GM23338 (cell line): ENCODE data around the gene CNTN5. TPM values are rescaled to one million over a fixed set of nuclear protein-coding genes. Genes with fewer than 3 reads are reported as not detected.

Source experiments
- ATAC-seq: fragments of 200-7000 bp; cut with Tn5 transposase; 3 replicates; pipeline ENCODE4 v1.9.1; 2020
- DNase-seq: peaks from one replicate; pipeline ENCODE4 v3.0.0-alpha.2; 2015; ENCODE audit warnings: low spot score
- H2AFZ ChIP-seq: fragments of 200-600 bp; sonication (generic); 2 replicates; pipeline ENCODE4 v1.8.0; 2016; ENCODE audit warnings: antibody characterized with exemption, mild to moderate bottlenecking, moderate library complexity
- H3F3A ChIP-seq: fragments of 200-600 bp; sonication (generic); replicated peaks from 2 replicates; pipeline ENCODE4 v1.8.0; 2017; ENCODE audit warnings: antibody characterized with exemption, mixed run types, low read depth
- H3K27ac ChIP-seq: fragments of 200-600 bp; sonication (generic); 2 replicates; pipeline ENCODE4 v1.6.1; 2016; ENCODE audit warnings: low read depth
- H3K27me3 ChIP-seq: fragments of 200-600 bp; sonication (generic); 2 replicates; pipeline ENCODE4 v1.8.0; 2016; ENCODE audit warnings: mild to moderate bottlenecking, mixed run types, moderate library complexity; ENCODE audit not compliant: insufficient read depth
- H3K36me3 ChIP-seq: fragments of 200-600 bp; sonication (generic); 2 replicates; pipeline ENCODE4 v1.8.0; 2016; ENCODE audit warnings: mild to moderate bottlenecking; ENCODE audit not compliant: insufficient read depth
- H3K4me1 ChIP-seq: fragments of 200-600 bp; sonication (generic); 2 replicates; pipeline ENCODE4 v1.8.0; 2016; ENCODE audit warnings: mild to moderate bottlenecking, moderate library complexity; ENCODE audit not compliant: insufficient read depth
- H3K4me2 ChIP-seq: fragments of 200-600 bp; sonication (generic); 2 replicates; pipeline ENCODE4 v1.7.1; 2017; ENCODE audit warnings: mixed run types
- H3K4me3 ChIP-seq: fragments of 200-600 bp; sonication (generic); 2 replicates; pipeline ENCODE4 v1.6.1; 2016; ENCODE audit warnings: mixed run types
- H3K79me2 ChIP-seq: fragments of 200-600 bp; sonication (generic); replicated peaks from 2 replicates; pipeline ENCODE4 v1.8.0; 2017; ENCODE audit warnings: mild to moderate bottlenecking; ENCODE audit not compliant: insufficient read depth
- H3K9me2 ChIP-seq: fragments of 200-600 bp; sonication (generic); 2 replicates; pipeline ENCODE4 v1.8.0; 2017; ENCODE audit not compliant: insufficient read depth
- H4K20me1 ChIP-seq: fragments of 200-600 bp; sonication (generic); replicated peaks from 2 replicates; pipeline ENCODE4 v1.8.0; 2017; ENCODE audit warnings: mild to moderate bottlenecking; ENCODE audit not compliant: insufficient read depth
- H3K27ac Mint-ChIP-seq: 2 replicates; pipeline ENCODE4 v1.8.0; 2020; ENCODE audit warnings: inconsistent platforms, mild to moderate bottlenecking, moderate library complexity, mixed read lengths
- H3K27me3 Mint-ChIP-seq: 3 replicates; pipeline ENCODE4 v1.8.0; 2022; ENCODE audit warnings: low read depth, mild to moderate bottlenecking, moderate library complexity, mixed read lengths, inconsistent platforms; ENCODE audit not compliant: insufficient read depth, poor library complexity
- H3K36me3 Mint-ChIP-seq: 3 replicates; pipeline ENCODE4 v1.8.0; 2021; ENCODE audit warnings: low read depth, mild to moderate bottlenecking, inconsistent platforms, moderate library complexity, mixed read lengths
- H3K4me1 Mint-ChIP-seq: 3 replicates; pipeline ENCODE4 v1.8.0; 2020; ENCODE audit warnings: mild to moderate bottlenecking, inconsistent platforms, mixed read lengths
- H3K4me3 Mint-ChIP-seq: 3 replicates; pipeline ENCODE4 v1.8.0; 2021; ENCODE audit warnings: moderate library complexity, mild to moderate bottlenecking, inconsistent platforms, mixed read lengths
- H3K9me3 Mint-ChIP-seq: 3 replicates; pipeline ENCODE4 v1.8.0; 2020; ENCODE audit warnings: moderate library complexity, mild to moderate bottlenecking, inconsistent platforms, mixed read lengths
- CREB1 ChIP-seq: fragments of 250-450 bp; sonication (Bioruptor Pico); IDR thresholded peaks from 2 replicates; pipeline ENCODE4 v1.5.0; 2020; ENCODE audit warnings: low read depth, mild to moderate bottlenecking, moderate library complexity
- EZH2 ChIP-seq: fragments of 200-600 bp; sonication (generic); IDR thresholded peaks from one replicate; pipeline ENCODE4 v1.8.0; 2017; ENCODE audit warnings: antibody characterized with exemption, mild to moderate bottlenecking, low read depth; ENCODE audit not compliant: unreplicated experiment
- EZH2phosphoT487 ChIP-seq: fragments of 200-600 bp; sonication (generic); IDR thresholded peaks from one replicate; pipeline ENCODE4 v1.8.1; 2018; ENCODE audit warnings: antibody characterized with exemption; ENCODE audit not compliant: unreplicated experiment
- JUNB ChIP-seq: IDR thresholded peaks from one replicate; pipeline ENCODE4 v1.6.1; 2016; ENCODE audit warnings: antibody characterized with exemption; ENCODE audit not compliant: unreplicated experiment
- NANOG ChIP-seq: IDR thresholded peaks from 2 replicates; pipeline ENCODE4 v1.6.1; 2016; ENCODE audit warnings: antibody characterized with exemption, borderline replicate concordance
- POLR2AphosphoS5 ChIP-seq: IDR thresholded peaks from 2 replicates; pipeline ENCODE4 v1.6.1; 2016; ENCODE audit warnings: antibody characterized with exemption, low read depth
- REST ChIP-seq: IDR thresholded peaks from one replicate; pipeline ENCODE4 v1.6.1; 2018; ENCODE audit warnings: antibody characterized with exemption; ENCODE audit not compliant: unreplicated experiment
- STAT1 ChIP-seq: IDR thresholded peaks from one replicate; pipeline ENCODE4 v1.6.1; 2016; ENCODE audit warnings: antibody characterized with exemption; ENCODE audit not compliant: unreplicated experiment
- ZNF331 ChIP-seq: fragments of 250-450 bp; sonication (Bioruptor Pico); IDR thresholded peaks from 2 replicates; pipeline ENCODE4 v1.5.0; 2020; ENCODE audit warnings: low read depth, mild to moderate bottlenecking, moderate library complexity
- ZNF462 ChIP-seq: fragments of 250-450 bp; sonication (Bioruptor Pico); IDR thresholded peaks from 2 replicates; pipeline ENCODE4 v1.5.0; 2020; ENCODE audit warnings: mild to moderate bottlenecking, moderate library complexity
- polyA plus RNA-seq: library from polyadenylated mRNA; unstranded; fragments of >200 nt; fragmentation: Nextera tagmentation; extraction: Ambion mirVana; gene quantifications from 2 replicates; pipeline ENCODE4 v1.2.1, GENCODE V29; 2016
- total RNA-seq: library from RNA; depleted of rRNA; stranded (reverse); fragments of >200 nt; shearing (Covaris generic); gene quantifications from 2 replicates; pipeline ENCODE4 v1.2.3, GENCODE V29; 2014
- TF ChIP-seq, protein P1 (sequence below): IDR thresholded peaks from 2 replicates; pipeline ENCODE4 v1.6.1; 2016; ENCODE audit warnings: antibody characterized with exemption

CNTN5 gene
- total and polyA plus RNA-seq, 2 experiments from 2014 or later, result not detected

DNA sequence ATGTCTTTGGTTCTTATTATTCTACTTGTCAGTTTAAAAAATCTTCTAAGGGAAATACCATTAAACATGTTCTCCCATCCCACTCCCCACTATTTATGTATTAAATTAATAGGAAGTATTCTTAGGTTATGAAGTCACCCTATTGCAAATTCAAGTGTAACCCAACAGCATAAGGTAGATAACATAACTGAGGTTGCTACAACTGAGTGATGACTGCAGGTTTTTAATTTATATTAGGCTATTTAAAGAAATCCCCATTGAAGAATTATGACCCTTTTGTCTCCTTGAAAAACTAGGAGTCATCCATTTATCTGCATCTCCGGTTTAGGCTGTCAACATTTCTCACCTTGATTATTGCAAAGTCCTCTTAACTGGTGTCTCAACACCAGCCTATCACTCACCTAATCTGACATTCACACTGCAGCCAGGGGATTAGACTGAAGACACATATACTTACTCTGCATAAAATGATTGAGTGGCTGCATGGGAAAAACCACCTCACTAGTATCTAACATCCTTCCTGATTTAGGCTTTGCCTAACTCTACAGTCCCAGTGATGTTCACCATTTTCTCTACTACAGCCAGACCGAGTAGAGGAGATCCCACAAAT, 649.4 kb downstream of the CNTN5 start:
- no peak overlapping the region for H3K4me3 ChIP-seq
- H3K4me2 ChIP-seq, result no peak overlapping the region
- no peaks in the 10 kb centered on the region for H3K9me3 Mint-ChIP-seq
- no peak overlapping the region for H3K4me3 Mint-ChIP-seq
- no peak overlapping the region for H2AFZ ChIP-seq
- TF ChIP-seq POLR2AphosphoS5 (no peak), EZH2 (no peak), REST (no peak), STAT1 (no peak), JUNB (no peak), NANOG (no peak), EZH2phosphoT487 (no peak), CREB1 (CRISPR knock-in tag) (no peak), ZNF331 (CRISPR knock-in tag) (no peak), ZNF462 (CRISPR knock-in tag) (no peak)
- TF ChIP-seq, protein P1, sequence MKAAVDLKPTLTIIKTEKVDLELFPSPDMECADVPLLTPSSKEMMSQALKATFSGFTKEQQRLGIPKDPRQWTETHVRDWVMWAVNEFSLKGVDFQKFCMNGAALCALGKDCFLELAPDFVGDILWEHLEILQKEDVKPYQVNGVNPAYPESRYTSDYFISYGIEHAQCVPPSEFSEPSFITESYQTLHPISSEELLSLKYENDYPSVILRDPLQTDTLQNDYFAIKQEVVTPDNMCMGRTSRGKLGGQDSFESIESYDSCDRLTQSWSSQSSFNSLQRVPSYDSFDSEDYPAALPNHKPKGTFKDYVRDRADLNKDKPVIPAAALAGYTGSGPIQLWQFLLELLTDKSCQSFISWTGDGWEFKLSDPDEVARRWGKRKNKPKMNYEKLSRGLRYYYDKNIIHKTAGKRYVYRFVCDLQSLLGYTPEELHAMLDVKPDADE, result no peak
- H3K27me3 Mint-ChIP-seq, result no peaks in the 10 kb centered on the region
- no peaks in the 10 kb centered on the region for H3F3A ChIP-seq
- no peaks in the 10 kb centered on the region for H3K79me2 ChIP-seq
- H3K27ac ChIP-seq, result no peak overlapping the region
- H3K27ac Mint-ChIP-seq, result no peak overlapping the region
- DNase-seq (no peak), ATAC-seq (no peak)
- no peaks in the 10 kb centered on the region for H3K36me3 ChIP-seq
- H4K20me1 ChIP-seq, result no peaks in the 10 kb centered on the region
- H3K36me3 Mint-ChIP-seq, result no peaks in the 10 kb centered on the region
- H3K4me1 Mint-ChIP-seq, result no peaks in the 10 kb centered on the region
- H3K9me2 ChIP-seq, result no peaks in the 10 kb centered on the region
- H3K4me1 ChIP-seq, result no peaks in the 10 kb centered on the region
- H3K27me3 ChIP-seq, result no peaks in the 10 kb centered on the region
